ENCODE measurements around the gene KIAA1217.

KIAA1217 gene

DNA sequence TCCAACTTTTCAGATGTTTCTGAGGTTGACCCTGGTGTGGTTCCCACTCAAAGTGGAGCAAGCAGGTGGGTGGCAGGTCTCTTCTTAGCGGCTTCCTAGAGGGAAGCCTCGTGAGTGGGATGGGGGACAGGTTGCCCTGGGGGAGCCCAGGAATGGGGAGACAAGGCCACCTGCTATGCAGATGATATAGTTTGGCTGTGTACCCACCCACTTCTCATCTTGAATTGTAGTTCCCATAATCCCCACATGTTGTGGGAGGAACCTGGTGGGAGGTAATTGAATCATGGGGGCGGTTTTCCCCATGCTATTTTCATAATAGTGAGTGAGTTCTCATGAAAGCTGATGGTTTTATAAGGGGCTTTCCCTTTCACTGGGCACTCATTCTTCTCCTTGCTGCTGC is 68.3 kb downstream of the KIAA1217 start:
- no peak overlapping the region for H3K4me3 ChIP-seq (ENCODE audit: control insufficient read depth, low read depth, low read length)
- TF ChIP-seq, protein P1, sequence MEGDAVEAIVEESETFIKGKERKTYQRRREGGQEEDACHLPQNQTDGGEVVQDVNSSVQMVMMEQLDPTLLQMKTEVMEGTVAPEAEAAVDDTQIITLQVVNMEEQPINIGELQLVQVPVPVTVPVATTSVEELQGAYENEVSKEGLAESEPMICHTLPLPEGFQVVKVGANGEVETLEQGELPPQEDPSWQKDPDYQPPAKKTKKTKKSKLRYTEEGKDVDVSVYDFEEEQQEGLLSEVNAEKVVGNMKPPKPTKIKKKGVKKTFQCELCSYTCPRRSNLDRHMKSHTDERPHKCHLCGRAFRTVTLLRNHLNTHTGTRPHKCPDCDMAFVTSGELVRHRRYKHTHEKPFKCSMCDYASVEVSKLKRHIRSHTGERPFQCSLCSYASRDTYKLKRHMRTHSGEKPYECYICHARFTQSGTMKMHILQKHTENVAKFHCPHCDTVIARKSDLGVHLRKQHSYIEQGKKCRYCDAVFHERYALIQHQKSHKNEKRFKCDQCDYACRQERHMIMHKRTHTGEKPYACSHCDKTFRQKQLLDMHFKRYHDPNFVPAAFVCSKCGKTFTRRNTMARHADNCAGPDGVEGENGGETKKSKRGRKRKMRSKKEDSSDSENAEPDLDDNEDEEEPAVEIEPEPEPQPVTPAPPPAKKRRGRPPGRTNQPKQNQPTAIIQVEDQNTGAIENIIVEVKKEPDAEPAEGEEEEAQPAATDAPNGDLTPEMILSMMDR (IDR thresholded peaks at IDR 0.05; ENCODE audit: control insufficient read depth, insufficient read depth, low read depth, low read length, missing control alignments): no peak
- no peak for DNase-seq (ENCODE audit: low read depth)

DNA sequence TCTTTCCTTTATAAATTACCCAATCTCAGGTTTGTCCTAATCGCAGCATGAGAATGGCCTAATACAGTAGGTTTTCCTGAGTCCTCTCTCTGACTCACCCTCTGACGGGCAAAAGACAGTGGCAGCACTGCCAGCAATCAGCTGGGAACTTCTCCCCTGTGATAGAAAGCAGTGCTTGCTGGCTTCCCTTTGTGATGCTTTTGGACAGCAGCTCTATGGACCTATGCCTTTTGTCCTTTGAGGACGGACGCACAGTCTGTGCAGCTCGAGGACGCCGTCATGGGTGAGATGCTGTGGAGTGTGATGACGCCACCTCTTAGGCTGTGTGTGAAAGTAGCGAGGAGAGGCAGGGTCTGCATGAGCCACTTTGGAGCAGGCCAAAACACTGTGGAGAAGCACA is 68.8 kb downstream of the KIAA1217 start:
- TF ChIP-seq, protein P1 (IDR thresholded peaks at IDR 0.05; ENCODE audit: control insufficient read depth, insufficient read depth, low read depth, low read length, missing control alignments): no peak
- no peak overlapping the region for H3K4me3 ChIP-seq (ENCODE audit: control insufficient read depth, low read depth, low read length)
- no peak for DNase-seq (ENCODE audit: low read depth)

DNA sequence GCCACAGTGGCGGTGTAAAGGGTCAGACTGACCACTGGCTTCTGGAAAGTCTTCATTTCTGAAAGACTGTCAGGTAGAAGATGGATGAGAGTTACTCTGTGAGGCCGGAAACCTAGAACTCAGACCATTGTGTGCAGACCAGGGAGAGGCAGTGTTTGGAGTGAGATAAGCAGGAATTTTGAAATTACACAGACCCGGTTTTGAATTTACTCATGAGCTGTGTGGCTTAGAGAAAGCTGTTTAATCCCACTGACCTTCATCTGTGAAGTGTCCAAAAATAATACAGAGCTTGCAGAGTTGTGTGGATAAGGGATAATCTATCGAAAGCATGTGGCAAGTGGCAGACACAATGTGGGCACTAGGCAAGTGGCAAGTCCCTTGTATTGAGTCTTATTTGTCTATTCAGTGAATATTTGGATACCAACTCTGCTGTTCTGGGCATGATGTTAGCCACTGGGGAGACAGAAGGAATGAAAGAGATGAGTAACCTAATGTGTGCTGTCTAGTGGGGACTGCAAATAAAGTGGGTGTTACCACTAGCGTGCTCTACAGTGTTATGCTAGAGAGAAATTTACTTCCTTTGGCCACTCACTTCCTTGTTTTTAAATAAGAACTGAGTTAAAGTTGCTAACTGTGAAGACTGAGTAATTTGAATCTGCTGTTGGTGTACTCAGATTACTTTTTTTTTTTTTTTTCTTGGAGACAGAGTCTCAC is 69.4 kb downstream of the KIAA1217 start:
- TF ChIP-seq, protein P1 (IDR thresholded peaks at IDR 0.05; ENCODE audit: control insufficient read depth, insufficient read depth, low read depth, low read length, missing control alignments): no peak
- no peak for DNase-seq (ENCODE audit: low read depth)
- no peak overlapping the region for H3K4me3 ChIP-seq (ENCODE audit: control insufficient read depth, low read depth, low read length)

DNA sequence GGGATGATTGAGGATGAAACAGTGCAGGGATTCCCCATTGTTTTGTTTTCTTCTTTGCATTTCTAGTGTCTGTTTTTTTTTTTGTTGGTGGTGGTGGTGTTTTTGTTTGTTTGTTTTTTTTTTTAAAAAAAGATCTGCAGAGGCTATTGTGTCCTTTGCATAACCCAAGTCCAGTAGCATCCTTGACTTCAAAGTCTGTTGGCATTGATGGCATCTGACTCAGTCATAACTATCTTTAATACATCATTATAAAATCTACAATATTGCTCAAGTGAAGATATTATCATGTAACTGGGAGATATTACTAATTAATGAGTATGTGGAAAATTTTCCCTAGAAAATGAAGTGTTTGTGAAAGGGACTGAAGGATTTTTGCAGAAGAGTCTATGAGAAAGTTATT is 70.2 kb downstream of the KIAA1217 start:
- DNase-seq (ENCODE audit: low read depth): no peak
- TF ChIP-seq, protein P1 (IDR thresholded peaks at IDR 0.05; ENCODE audit: control insufficient read depth, insufficient read depth, low read depth, low read length, missing control alignments): no peak
- no peak overlapping the region for H3K4me3 ChIP-seq (ENCODE audit: control insufficient read depth, low read depth, low read length)

DNA sequence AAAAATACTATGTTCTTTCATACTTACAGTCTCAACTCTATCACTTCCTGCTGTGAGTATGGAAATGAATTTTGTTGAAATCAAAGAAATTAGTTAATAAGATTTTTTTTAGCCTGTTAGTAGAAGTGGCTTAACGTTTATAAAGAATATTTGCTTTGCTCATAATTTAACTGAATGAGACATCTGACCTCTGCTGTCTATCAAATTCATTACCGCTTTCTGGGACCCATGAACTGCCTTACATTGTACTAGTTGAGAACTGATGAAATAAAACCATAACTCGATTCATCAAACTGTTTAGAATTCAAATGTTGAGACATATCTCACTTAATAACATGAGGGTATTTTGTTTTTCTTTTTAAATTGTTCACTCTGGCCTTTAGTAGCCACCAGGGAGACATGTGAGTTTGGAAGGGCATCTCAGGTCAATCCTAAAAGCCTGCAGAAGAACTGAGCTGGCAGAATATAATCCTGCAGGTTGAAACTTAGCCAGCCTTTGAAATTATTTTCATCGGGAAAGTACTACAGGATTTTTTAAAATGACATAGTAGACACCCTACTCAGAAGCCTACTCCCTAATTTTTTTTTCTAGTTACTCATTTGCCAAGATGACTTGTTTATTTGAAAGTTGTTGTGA is 78.7 kb downstream of the KIAA1217 start:
- DNase-seq (ENCODE audit: low read depth): no peak
- TF ChIP-seq, protein P1 (IDR thresholded peaks at IDR 0.05; ENCODE audit: control insufficient read depth, insufficient read depth, low read depth, low read length, missing control alignments): no peak
- H3K4me3 ChIP-seq (ENCODE audit: control insufficient read depth, low read depth, low read length): no peak overlapping the region

DNA sequence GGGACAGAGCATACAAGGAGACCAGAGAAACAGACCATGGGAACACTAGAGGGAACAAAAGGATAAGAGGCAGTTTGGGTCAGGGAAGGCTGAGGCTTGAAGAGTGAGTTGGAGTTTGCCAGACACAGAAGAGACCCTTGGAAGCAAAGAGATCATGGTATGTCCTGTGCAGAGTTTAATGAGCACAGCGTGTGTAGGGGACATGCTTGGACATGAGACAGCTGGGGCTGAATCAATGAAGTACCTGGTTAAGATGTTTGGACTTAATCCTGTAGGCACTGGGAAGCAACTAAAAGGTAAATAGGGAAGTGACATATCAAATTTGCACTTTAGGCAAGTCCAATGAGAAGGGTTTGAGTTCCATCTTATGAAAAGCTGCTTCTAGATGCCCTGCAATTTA is 79.6 kb downstream of the KIAA1217 start:
- TF ChIP-seq, protein P1 (IDR thresholded peaks at IDR 0.05; ENCODE audit: control insufficient read depth, insufficient read depth, low read depth, low read length, missing control alignments): no peak
- no peak overlapping the region for H3K4me3 ChIP-seq (ENCODE audit: control insufficient read depth, low read depth, low read length)
- DNase-seq (ENCODE audit: low read depth): no peak
